ENCODE measurements around the gene ADO. TPM values are rescaled to one million over a fixed set of nuclear protein-coding genes. Genes with fewer than 3 reads are reported as not detected.

Gene ADO
- total RNA-seq, 1 experiment from 2014 or later: 29.3 TPM

DNA sequence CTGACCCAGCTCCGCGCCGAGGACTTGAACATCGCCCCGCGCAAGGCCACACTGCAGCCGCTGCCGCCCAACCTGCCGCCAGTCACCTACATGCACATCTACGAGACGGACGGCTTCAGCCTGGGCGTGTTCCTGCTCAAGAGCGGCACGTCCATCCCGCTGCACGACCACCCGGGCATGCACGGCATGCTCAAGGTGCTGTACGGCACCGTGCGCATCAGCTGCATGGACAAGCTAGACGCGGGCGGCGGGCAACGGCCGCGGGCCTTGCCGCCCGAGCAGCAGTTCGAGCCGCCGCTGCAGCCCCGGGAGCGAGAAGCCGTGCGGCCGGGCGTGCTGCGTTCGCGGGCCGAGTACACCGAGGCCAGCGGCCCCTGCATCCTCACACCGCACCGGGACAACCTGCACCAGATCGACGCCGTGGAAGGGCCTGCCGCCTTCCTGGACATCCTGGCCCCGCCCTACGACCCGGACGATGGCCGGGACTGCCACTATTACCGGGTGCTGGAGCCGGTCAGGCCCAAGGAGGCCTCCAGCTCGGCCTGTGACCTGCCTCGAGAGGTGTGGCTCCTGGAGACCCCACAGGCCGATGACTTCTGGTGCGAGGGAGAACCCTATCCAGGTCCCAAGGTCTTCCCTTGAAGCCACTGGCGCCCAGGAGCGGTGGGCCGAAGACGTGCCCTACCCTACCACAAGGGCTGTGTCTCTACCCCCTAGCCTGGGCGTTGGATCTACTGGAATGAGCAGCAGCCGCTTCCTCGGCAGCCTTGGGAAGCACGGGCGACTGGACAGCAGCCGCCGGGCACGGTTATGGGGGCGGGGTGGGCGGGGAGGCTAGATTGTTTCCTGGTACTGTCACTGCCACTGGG is 945 bp downstream of the ADO start (continued):
- TF ChIP-seq, protein P1, sequence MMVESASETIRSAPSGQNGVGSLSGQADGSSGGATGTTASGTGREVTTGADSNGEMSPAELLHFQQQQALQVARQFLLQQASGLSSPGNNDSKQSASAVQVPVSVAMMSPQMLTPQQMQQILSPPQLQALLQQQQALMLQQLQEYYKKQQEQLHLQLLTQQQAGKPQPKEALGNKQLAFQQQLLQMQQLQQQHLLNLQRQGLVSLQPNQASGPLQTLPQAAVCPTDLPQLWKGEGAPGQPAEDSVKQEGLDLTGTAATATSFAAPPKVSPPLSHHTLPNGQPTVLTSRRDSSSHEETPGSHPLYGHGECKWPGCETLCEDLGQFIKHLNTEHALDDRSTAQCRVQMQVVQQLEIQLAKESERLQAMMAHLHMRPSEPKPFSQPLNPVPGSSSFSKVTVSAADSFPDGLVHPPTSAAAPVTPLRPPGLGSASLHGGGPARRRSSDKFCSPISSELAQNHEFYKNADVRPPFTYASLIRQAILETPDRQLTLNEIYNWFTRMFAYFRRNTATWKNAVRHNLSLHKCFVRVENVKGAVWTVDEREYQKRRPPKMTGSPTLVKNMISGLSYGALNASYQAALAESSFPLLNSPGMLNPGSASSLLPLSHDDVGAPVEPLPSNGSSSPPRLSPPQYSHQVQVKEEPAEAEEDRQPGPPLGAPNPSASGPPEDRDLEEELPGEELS (CRISPR knock-in tag; IDR thresholded peaks at IDR 0.05): 0 out of 2 replicates have a peak, but pooled peaks have one; percentile 3
- TF ChIP-seq SMAD3 (CRISPR knock-in tag; IDR thresholded peaks at IDR 0.05; ENCODE audit: borderline replicate concordance) (no peak; the same call in 1 of the 2 replicates), NFE2L1 (CRISPR knock-in tag; IDR thresholded peaks at IDR 0.05) (peak; percentile 66; the same call in 1 of the 2 replicates), PRRX2 (CRISPR knock-in tag; IDR thresholded peaks at IDR 0.05) (no peak), IRF1 (CRISPR knock-in tag; IDR thresholded peaks at IDR 0.05) (peak; percentile 16; the same call in 1 of the 2 replicates), ZNF416 (CRISPR knock-in tag; IDR thresholded peaks at IDR 0.05) (no peak), ZNF121 (CRISPR knock-in tag; IDR thresholded peaks at IDR 0.05) (peak; percentile 38; the same call in 1 of the 2 replicates), JAZF1 (CRISPR knock-in tag; IDR thresholded peaks at IDR 0.05) (no peak), JUN (CRISPR knock-in tag; IDR thresholded peaks at IDR 0.05) (0 out of 2 replicates have a peak, but pooled peaks have one; percentile 3), NR3C1 (CRISPR knock-in tag; conservative IDR thresholded peaks at IDR 0.05; ENCODE audit: low read depth) (no peak), TEAD1 (CRISPR knock-in tag; IDR thresholded peaks at IDR 0.05) (0 out of 2 replicates have a peak, but pooled peaks have one; percentile 4), NR1H2 (CRISPR knock-in tag; IDR thresholded peaks at IDR 0.05) (no peak), STAT6 (CRISPR knock-in tag; conservative IDR thresholded peaks at IDR 0.05; ENCODE audit: low read depth) (no peak), ZNF317 (CRISPR knock-in tag; IDR thresholded peaks at IDR 0.05; ENCODE audit: borderline replicate concordance, low read depth) (no peak), CBFB (CRISPR knock-in tag; IDR thresholded peaks at IDR 0.05; ENCODE audit: low read depth) (no peak), ZNF532 (CRISPR knock-in tag; IDR thresholded peaks at IDR 0.05; ENCODE audit: borderline replicate concordance) (no peak), ZNF219 (CRISPR knock-in tag; IDR thresholded peaks at IDR 0.05; ENCODE audit: borderline replicate concordance) (no peak), ATF1 (CRISPR knock-in tag; IDR thresholded peaks at IDR 0.05) (0 out of 2 replicates have a peak, but pooled peaks have one; percentile 63), PRDM15 (CRISPR knock-in tag; IDR thresholded peaks at IDR 0.05) (no peak)
- TF ChIP-seq, protein P2, sequence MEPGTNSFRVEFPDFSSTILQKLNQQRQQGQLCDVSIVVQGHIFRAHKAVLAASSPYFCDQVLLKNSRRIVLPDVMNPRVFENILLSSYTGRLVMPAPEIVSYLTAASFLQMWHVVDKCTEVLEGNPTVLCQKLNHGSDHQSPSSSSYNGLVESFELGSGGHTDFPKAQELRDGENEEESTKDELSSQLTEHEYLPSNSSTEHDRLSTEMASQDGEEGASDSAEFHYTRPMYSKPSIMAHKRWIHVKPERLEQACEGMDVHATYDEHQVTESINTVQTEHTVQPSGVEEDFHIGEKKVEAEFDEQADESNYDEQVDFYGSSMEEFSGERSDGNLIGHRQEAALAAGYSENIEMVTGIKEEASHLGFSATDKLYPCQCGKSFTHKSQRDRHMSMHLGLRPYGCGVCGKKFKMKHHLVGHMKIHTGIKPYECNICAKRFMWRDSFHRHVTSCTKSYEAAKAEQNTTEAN (CRISPR knock-in tag; IDR thresholded peaks at IDR 0.05): peak; percentile 66; the same call in 1 of the 2 replicates

Data from WTC11 (cell line).